GM06990 (cell line): ENCODE data around the gene DGKI.

Source experiments
- DNase-seq: peaks from one replicate; pipeline ENCODE4 v3.0.0-alpha.2; 2011; ENCODE audit not compliant: insufficient read length; ENCODE audit errors: extremely low read depth
- H3K27me3 ChIP-seq: replicated peaks from 2 replicates; pipeline ENCODE4 v1.6.0; 2011; ENCODE audit warnings: low read length; ENCODE audit not compliant: control insufficient read depth, insufficient read depth
- H3K36me3 ChIP-seq: 2 replicates; pipeline ENCODE4 v1.5.1; 2011; ENCODE audit warnings: low read length; ENCODE audit not compliant: control insufficient read depth, insufficient read depth
- H3K4me3 ChIP-seq: replicated peaks from 2 replicates; pipeline ENCODE4 v1.5.1; 2011; ENCODE audit warnings: low read depth, mild to moderate bottlenecking, control low read depth, low read length
- CTCF ChIP-seq: IDR thresholded peaks from 2 replicates; pipeline ENCODE4 v1.5.1; 2011; ENCODE audit warnings: low read length, control low read depth, mild to moderate bottlenecking, inconsistent platforms; ENCODE audit not compliant: insufficient read depth, poor library complexity, severe bottlenecking

Gene DGKI

GRCh38 chr7:137652721-137653120 lies 194.1 kb downstream of the DGKI start:
- H3K4me3 ChIP-seq = no peak overlapping the region
- H3K36me3 ChIP-seq = no peaks in the 10 kb centered on the region
- TF ChIP-seq CTCF = no peak
- no peaks in the 10 kb centered on the region for H3K27me3 ChIP-seq
- DNase-seq = no peak

- no peaks in the 10 kb centered on the region for H3K36me3 ChIP-seq
- H3K4me3 ChIP-seq = no peak overlapping the region
- H3K27me3 ChIP-seq = no peaks in the 10 kb centered on the region
- no peak for DNase-seq
- no peak for TF ChIP-seq CTCF
These were observed 198.7 kb downstream of the DGKI start for GRCh38 chr7:137647905-137648565.

- DNase-seq = no peak
- Histone ChIP-seq H3K36me3 (no peaks in the 10 kb centered on the region), H3K27me3 (no peaks in the 10 kb centered on the region)
These were observed 204.3 kb downstream of the DGKI start for GRCh38 chr7:137642472-137642871.

GRCh38 chr7:137642031-137642430 lies 204.7 kb downstream of the DGKI start:
- H3K27me3 ChIP-seq = no peaks in the 10 kb centered on the region
- no peak for TF ChIP-seq CTCF
- no peak for DNase-seq
- no peak overlapping the region for H3K4me3 ChIP-seq
- no peaks in the 10 kb centered on the region for H3K36me3 ChIP-seq

More at GRCh38 chr7:137642472-137642871, 204.3 kb downstream of the DGKI start:
- H3K4me3 ChIP-seq = no peak overlapping the region
- no peak for TF ChIP-seq CTCF

GRCh38 chr7:137636376-137636775 lies 210.4 kb downstream of the DGKI start:
- H3K4me3 ChIP-seq = no peak overlapping the region
- DNase-seq = no peak
- no peaks in the 10 kb centered on the region for H3K36me3 ChIP-seq
- TF ChIP-seq CTCF = no peak
- no peaks in the 10 kb centered on the region for H3K27me3 ChIP-seq

- Histone ChIP-seq H3K27me3 (no peaks in the 10 kb centered on the region), H3K36me3 (no peaks in the 10 kb centered on the region), H3K4me3 (no peak overlapping the region)
- TF ChIP-seq CTCF = no peak
- no peak for DNase-seq
These were observed 210.9 kb downstream of the DGKI start for GRCh38 chr7:137635874-137636273.
